A673 (cell line): ENCODE data around the gene ELAVL1. TPM values are rescaled to one million over a fixed set of nuclear protein-coding genes. Genes with fewer than 3 reads are reported as not detected.

Experiments used
- BruUV-seq: library from RNA; stranded (reverse); fragments of 400-500 nt; replicated peaks from 2 replicates; lab custom pipeline; 2021; lab: Mats Ljungman, UMichigan
- CTCF ChIA-PET: fragments of 300-600 bp; sonication (Branson Sonifier 250); formaldehyde crosslinking; loops from one replicate; lab custom pipeline; 2022; ENCODE audit warnings: antibody characterized with exemption; lab: Charles Lee
- POLR2A ChIA-PET: fragments of 300-600 bp; sonication (Branson Sonifier 250); formaldehyde crosslinking; loops from one replicate; lab custom pipeline; 2022; ENCODE audit warnings: antibody characterized with exemption; ENCODE audit not compliant: low non-redundant PET; lab: Charles Lee
- DNase-seq: peaks from one replicate; pipeline ENCODE4 v3.0.0-alpha.2; 2015; ENCODE audit warnings: low spot score
- H3K27ac ChIP-seq: fragments of 200-600 bp; sonication (generic); 2 replicates; pipeline ENCODE4 v1.5.1; 2016; ENCODE audit warnings: mixed run types, low read depth, mild to moderate bottlenecking, mixed read lengths, antibody characterized with exemption, low read length; ENCODE audit not compliant: poor library complexity, severe bottlenecking
- H3K27me3 ChIP-seq: fragments of 200-600 bp; sonication (generic); replicated peaks from 2 replicates; pipeline ENCODE4 v1.6.1; 2017; ENCODE audit warnings: mixed run types, low read depth, mild to moderate bottlenecking, mixed read lengths, antibody characterized with exemption, low read length; ENCODE audit not compliant: insufficient read depth, poor library complexity
- H3K36me3 ChIP-seq: fragments of 200-600 bp; sonication (generic); 2 replicates; pipeline ENCODE4 v1.6.1; 2016; ENCODE audit warnings: mixed run types, mild to moderate bottlenecking, mixed read lengths, antibody characterized with exemption, low read length; ENCODE audit not compliant: insufficient read depth, poor library complexity, severe bottlenecking
- H3K4me1 ChIP-seq: fragments of 200-600 bp; sonication (generic); 2 replicates; pipeline ENCODE4 v1.6.1; 2017; ENCODE audit warnings: mixed run types, mild to moderate bottlenecking, mixed read lengths, antibody characterized with exemption, low read length; ENCODE audit not compliant: insufficient read depth, poor library complexity, severe bottlenecking
- H3K4me3 ChIP-seq: fragments of 200-600 bp; sonication (generic); 2 replicates; pipeline ENCODE4 v1.5.1; 2016; ENCODE audit warnings: low read depth, mixed run types, mild to moderate bottlenecking, mixed read lengths, low read length; ENCODE audit not compliant: poor library complexity, severe bottlenecking
- H3K9me3 ChIP-seq: fragments of 200-600 bp; sonication (generic); 2 replicates; pipeline ENCODE4 v1.6.1; 2016; ENCODE audit warnings: mixed run types, low read depth, mild to moderate bottlenecking, mixed read lengths, antibody characterized with exemption, low read length; ENCODE audit not compliant: poor library complexity, severe bottlenecking
- CTCF ChIP-seq: fragments of 300-800, 200-600 bp; sonication (generic); conservative IDR thresholded peaks from 2 replicates; pipeline ENCODE4 v1.5.1; 2017; ENCODE audit warnings: low read depth, mild to moderate bottlenecking, antibody characterized with exemption, low read length, moderate library complexity, mixed read lengths
- EZH2 ChIP-seq: fragments of 200-600 bp; sonication (generic); IDR thresholded peaks from 2 replicates; pipeline ENCODE4 v1.6.1; 2017; ENCODE audit warnings: borderline replicate concordance, low read depth, mild to moderate bottlenecking, mixed read lengths, antibody characterized with exemption, low read length; ENCODE audit not compliant: poor library complexity, severe bottlenecking
- intact Hi-C: fragments of 100-400 bp; cut with micrococcal nuclease; formaldehyde crosslinking; loops from one replicate; pipeline ENCODE4 v1.10.0; 2022; ENCODE audit not compliant: unreplicated experiment
- total RNA-seq: library from RNA; stranded (reverse); gene quantifications from 2 replicates; pipeline ENCODE4 v1.2.3, GENCODE V29; 2021

The ELAVL1 gene
- total RNA-seq, 1 experiment from 2014 or later = 171 TPM

GRCh38 chr19:7915250-7916102 is 90.0 kb downstream of the ELAVL1 start:
- peak overlapping the region; percentile 51 for H3K4me3 ChIP-seq
- no peak for TF ChIP-seq CTCF
- no peak for TF ChIP-seq EZH2
- intact Hi-C loops = no loop called here
- CTCF ChIA-PET = no interaction called here
- H3K27me3 ChIP-seq = peaks cover 12% of the 10 kb centered on the region
- no peak for DNase-seq
- peaks cover 28% of the 10 kb centered on the region for H3K4me1 ChIP-seq
- H3K27ac ChIP-seq = no peak overlapping the region
- H3K36me3 ChIP-seq = peaks cover 12% of the 10 kb centered on the region
- POLR2A ChIA-PET = no interaction called here
- no TSS peak for BruUV-seq
- no peaks in the 10 kb centered on the region for H3K9me3 ChIP-seq

- TF ChIP-seq CTCF (no peak), EZH2 (no peak)
- ChIA-PET POLR2A (no interaction called here), CTCF (no interaction called here)
- no peak within 1 kb of the TSS for H3K27ac ChIP-seq
- H3K4me1 ChIP-seq = peaks cover 25% of the 10 kb centered on the region
- no TSS peak for BruUV-seq
- no peaks in the 10 kb centered on the region for H3K9me3 ChIP-seq
- intact Hi-C loops = no loop called here
- DNase-seq = no peak
- peaks cover 19% of the 10 kb centered on the region for H3K36me3 ChIP-seq
- no peak within 1 kb of the TSS for H3K4me3 ChIP-seq
- peaks cover 12% of the 10 kb centered on the region for H3K27me3 ChIP-seq
Observed at GRCh38 chr19:7914598-7915045, 90.8 kb downstream of the ELAVL1 start, which contains the start of gene TGFBR3L. TGFBR3L (plus strand) TSS chr19:7914830.

GRCh38 chr19:7914099-7914498 is 91.3 kb downstream of the ELAVL1 start:
- Histone ChIP-seq H3K36me3 (peaks cover 19% of the 10 kb centered on the region), H3K4me1 (peaks cover 23% of the 10 kb centered on the region), H3K4me3 (no peak overlapping the region), H3K27me3 (peaks cover 12% of the 10 kb centered on the region), H3K27ac (no peak overlapping the region), H3K9me3 (no peaks in the 10 kb centered on the region)
- intact Hi-C loops = no loop called here
- POLR2A ChIA-PET = no interaction called here
- CTCF ChIA-PET = no interaction called here
- no TSS peak for BruUV-seq
- DNase-seq = no peak
- no peak for TF ChIP-seq CTCF
- TF ChIP-seq EZH2 = no peak
